Activated CD4-positive, CD25-positive, alpha-beta regulatory T cell treated with anti-CD3 and anti-CD28 coated beads, Interleukin-2, amount 50 U/mL, for 24 hours (primary cell): Measurements from ENCODE around the gene ADGRV1.

ENCODE experiments used
- ATAC-seq, 2 donors: fragments of 150-1000 bp; cut with Tn5 transposase; one replicate each; pipeline ENCODE4 v1.10.0; 2021; ENCODE audit warnings: mild to moderate bottlenecking in 1 of 2, moderate library complexity in 1 of 2

Gene ADGRV1

DNA sequence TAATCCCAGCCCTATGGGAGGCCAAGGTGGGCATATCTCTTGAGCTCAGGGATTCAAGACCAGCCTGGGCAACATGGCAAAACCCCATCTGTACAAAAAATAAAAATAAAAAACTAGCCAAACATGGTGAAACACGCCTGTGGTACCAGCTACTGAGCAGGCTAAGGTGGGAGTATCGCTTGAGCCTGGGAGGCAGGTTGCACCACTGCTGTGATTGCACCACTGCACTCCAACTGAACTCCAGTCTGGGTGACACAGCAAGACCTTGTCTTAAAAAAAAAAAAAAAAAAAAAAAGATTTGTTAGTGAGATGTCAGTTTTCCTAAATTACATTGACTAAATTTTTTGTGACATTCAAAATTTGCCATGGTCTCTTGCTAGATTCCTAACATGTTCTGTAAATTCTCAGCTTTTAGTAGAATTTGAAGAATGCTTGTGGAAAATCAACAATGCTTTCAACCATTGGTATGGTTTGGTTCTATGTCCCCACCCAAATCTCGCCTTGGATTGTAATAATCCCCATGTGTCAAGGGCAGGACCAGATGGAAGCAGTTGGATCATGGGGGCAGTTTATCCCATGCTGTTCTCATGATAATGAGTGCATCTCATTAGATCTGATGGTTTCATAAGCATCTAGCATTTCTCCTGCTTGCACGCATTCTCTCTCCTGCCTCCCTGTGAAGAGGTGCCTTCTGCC is 588.5 kb downstream of the ADGRV1 start:
- no peak for ATAC-seq

DNA sequence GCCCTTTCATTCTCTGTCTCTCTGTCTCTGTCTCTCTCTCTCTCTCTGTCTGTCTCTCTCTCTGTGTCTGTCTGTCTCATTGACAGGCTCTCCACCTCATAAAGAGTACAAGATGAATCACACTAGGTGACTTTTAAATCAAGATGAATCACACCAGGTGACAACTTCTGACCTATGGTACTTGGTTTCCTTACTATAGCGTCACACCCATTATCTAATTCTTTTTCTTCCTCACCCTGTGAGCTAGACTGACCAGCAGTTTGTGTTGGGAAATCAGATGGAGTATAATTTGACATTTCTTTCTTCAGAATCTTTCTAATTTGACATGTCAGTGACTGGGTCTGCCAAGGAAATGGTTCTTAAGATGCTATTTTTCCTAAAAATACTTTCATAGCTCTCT is 591.6 kb downstream of the ADGRV1 start:
- peak; percentile 84 to 98 for ATAC-seq

DNA sequence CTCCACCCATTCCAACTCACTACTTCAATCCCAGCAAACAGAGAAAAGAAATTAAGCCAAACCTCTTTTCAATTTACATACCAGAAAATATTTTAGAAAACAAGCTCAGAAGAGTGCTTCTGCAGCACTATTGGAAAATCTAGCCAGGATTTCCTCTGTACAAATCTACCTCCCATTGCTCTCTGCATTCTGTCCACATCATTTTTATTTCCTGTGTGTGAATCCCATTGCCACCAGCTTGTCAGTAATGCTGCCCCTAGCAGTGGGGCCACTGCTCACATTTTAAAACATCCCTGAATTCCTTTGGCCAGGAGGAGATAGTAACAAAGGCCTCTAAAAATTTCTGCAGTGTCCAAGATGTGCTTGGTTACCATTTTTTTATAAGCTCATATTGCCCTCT is 592.0 kb downstream of the ADGRV1 start:
- no peak for ATAC-seq

DNA sequence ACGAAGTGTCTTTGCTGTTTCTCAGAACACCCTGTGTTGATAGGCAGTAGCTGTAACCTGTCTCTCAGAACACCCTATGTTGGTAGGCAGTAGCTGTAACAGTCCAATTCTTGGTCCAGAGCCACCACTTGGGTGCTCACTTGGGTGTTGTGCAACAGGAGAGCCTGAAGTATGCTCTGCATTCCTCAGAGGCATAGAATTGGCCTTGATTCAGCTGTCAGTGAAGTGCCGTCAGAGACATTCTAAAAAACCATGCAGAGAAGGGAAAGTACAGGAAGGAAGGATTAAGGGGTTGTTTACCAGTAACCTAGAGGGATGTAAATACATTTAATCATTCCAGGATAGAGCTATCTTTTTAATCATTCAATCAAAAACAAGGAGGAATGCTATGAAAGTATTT is 593.4 kb downstream of the ADGRV1 start:
- ATAC-seq: no peak

DNA sequence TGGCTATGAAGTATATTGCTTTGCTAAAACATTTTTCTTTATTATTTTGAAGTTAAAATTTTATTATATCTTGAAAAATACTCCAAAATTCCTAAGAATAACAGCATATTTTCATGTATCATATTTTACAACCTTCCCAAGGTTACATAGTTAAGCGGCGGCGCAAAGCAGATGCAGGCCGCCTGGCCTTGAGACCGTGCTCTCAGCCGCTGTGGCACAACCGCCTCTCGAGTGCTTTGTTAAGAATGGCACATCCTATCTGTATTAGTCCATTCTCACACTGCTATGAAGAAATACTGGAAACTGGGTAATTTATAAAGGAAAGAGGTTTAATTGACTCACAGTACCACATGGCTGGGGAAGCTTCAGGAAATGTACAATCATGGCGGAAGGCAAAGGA is 595.7 kb downstream of the ADGRV1 start:
- ATAC-seq: no peak

DNA sequence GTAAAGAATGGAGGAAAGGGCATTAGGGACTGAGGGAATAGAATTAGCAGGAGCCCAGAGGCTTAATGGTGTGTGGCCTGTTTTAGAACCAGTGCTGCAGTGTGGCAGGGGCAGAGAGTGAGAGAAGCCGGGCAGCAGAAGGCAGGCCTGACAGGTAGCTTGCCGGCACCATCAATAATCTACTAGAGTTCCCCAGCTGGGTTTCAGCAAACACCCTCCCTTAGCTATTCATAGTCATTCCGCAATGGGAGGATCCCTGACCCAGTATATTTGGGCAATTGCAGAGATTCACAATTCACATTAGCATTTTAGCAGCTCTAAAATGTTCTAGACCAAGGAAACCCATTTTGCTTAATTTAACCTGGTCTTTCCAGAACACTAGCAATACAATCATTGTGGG is 596.7 kb downstream of the ADGRV1 start:
- ATAC-seq: no peak

DNA sequence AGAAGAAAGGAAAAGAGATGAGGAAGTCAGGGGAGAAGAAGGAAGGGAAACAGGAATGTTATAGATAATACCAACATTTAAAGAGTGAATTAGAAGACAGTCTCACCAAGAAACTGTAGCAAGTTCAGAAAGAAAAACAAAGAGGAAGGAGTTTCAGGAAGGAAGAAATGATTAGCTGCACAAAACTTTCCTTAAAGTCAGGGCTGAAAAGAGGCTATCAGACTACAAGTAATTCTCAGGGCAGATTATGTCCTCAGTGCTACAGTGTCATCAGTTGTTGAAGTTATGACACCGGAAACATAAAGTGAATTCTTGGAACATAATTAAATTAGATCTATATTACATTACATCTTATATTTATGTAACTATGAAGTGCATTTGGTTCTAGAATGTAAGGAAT is 597.6 kb downstream of the ADGRV1 start:
- ATAC-seq: no peak

DNA sequence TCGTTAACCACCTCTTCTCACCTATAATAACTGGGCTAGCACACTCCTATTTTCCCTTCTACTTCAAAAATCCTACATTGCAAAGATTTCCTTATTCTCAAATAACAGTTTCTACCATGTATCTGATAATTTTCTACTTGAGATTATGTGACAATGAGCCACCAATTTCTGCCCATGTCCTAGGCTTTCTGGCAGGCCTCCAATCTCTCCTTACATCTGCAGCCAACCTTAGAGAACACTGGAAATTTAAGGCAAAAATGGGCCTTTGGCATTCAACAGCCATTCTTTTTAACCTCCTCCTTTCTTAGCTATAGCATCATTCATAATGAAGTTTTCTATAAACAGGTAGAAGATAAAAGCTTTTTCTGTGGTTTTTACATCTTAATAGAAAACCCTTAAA is 599.4 kb downstream of the ADGRV1 start:
- ATAC-seq: no peak

DNA sequence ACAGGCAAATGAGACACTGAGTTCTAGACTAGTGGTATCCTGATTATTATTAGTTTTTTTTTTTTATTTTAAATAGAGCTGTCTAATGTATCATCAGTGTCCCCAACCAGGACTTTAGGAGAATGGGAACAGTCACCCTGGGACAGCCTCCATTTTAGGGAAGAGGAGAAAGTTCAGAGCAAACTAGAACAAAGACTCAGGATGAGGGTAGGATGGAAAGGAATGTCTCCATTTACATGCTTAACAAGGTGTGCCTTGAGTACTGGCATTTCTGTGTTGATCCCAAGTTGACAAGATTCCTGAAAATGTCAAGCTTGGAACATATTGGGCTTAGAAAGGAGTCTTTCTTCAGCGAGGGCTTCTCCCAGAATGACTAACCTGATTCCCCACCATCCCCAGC is 601.0 kb downstream of the ADGRV1 start:
- no peak for ATAC-seq

DNA sequence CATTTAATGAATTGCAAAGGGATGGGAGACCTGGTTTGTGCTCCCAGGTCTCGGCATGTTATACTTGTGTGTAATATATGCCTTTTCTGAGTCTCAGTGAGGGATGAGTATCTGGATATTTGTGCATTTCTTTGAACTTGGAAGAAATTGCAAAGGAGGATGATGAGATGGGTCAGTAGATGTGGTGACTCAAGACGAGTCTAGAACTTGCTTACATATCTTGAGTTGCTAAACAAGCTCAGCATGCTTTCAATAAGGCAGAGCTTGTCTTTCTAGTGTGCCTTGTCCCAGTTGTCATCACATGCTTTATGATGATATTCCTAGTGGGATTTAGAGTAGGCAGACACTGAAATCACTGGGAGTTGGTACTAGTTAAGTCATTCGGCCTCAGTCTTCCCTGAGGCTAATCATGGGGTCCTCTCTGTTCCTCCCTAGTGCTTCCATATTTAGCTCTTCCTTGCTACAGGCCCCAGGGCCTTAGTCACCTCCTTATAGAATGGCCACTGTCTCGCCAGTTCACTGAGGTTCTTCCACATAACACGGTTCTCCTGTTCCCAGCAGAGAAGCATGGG is 602.2 kb downstream of the ADGRV1 start:
- no peak for ATAC-seq

DNA sequence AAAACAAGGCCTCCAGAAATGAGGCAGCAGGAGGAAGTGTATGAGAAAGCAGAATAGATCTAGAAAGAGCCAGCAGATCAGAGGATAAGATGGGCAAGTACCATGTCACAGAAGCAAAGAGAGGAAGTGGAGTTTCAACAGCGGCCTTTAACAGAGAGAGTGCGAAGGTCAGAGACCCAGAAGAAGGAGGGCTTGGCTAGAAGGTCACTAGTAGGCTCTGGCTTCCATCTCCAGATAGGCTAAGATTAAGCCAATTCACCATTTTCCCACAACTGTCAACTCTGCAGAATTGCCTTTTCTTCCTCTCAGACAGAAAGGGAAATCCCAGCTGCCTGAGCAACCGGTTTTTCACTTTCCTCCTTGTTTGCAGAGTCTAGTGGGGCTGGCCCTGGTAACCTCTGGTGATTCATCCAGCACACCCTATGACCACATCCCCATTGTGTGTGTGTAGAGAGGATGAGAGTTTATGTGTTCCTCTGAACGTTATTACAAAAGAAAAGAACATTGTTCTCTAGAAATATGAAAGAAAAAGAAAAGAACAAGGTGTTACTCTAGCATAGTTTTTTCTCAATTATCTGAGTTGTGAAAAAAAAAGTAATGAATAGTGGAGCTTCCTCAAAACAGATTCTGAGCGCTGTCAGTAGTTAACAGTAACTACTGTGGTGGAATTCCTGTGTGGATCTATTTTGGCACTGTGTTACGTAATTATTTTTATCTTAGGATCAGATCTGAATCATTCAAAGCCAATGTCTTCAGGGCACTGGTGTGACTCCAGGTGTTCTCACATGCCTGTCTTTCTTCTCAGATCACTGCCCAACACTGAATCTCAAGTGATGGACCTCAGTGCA is 604.2 kb downstream of the ADGRV1 start:
- peak; percentile 98 to 99 for ATAC-seq

DNA sequence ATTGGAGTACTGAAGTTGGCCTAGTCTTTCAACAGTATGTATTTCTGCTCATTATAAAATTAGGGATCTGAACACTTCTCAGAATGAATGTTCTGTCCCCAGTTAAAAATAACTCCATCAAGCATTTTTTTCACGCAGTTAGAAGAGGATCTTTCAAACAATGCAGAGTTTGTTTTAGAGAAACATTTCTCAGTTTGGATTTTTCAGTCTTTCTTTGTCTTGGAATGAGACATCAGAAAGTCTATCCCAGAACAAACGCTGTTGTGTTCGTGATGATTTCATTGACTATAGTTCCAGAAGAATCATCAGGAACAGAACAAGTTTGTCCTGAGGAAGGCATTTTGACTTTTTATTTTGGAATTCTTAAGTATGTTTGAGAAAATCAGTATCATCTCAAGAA is 605.8 kb downstream of the ADGRV1 start:
- no peak for ATAC-seq

DNA sequence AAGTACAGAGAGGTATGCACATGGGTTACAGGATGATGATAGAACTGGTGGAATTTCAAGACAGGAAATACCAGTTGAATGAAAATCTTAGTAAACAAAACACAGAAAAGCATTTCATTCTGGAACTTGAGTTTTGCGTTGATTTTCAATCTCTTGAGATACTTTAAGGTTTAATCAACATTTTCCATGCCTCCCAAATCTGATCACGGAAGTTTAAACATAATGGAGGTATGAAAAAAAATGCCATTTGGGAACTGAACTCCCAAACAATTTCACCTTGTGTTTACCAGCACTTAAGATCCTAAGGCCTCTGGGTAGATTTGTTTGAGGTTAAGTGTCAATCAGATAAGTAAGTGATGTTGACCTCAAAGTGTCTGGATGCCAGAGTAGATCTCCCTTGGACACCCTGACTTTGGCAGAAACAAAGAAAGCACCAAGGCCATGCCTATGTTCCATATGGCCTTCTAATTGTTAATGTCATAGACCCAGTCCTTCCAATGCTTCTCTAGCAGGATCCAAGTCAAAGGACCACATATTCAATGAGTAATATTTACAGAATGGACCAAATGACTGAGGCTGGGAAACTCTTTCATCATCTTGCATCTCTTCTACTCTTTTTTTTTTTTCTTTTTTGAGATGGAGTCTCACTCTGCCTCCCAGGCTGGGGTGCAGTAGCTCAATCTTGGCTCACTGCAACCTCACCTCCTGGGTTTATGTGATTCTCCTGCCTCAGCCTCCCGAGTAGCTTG is 607.6 kb downstream of the ADGRV1 start:
- no peak for ATAC-seq

DNA sequence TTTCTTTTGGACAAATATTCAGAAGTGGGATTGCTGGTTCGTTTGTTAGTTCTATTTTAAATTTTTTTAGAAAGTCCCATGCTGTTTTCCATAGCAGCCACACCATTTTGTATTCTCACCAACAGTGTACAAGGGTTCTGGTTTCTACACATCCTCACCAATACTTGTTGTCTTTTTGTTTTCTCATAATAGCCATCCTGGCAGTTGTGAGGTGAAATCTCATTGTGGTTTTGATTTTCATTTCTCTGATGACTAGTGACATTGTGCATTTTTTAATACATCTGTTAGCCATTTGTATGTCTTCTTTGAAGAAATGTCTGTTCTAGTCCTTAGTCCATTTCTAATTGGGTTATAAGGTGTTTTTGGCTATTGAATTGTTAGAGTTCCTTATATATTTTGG is 610.3 kb downstream of the ADGRV1 start:
- ATAC-seq: no peak

DNA sequence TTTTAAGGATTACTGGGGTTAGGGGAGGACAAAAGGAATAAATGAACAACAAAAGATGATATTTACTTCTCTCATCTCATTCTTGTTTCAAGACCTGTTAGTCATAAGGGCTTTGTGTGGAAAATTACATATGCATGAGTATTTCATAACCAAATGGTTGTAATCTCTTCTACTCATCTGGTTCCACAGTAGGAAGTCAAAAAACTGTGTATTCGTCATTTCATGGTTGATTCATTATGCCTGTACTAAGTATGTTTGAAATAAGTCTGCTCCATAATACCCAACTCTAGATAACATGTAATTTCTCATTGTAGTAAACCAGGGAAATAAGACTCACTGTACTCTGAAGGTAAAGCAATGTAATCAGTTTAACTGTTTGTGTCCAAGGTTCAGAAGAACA is 611.7 kb downstream of the ADGRV1 start:
- peak; percentile 92 to 95 for ATAC-seq

DNA sequence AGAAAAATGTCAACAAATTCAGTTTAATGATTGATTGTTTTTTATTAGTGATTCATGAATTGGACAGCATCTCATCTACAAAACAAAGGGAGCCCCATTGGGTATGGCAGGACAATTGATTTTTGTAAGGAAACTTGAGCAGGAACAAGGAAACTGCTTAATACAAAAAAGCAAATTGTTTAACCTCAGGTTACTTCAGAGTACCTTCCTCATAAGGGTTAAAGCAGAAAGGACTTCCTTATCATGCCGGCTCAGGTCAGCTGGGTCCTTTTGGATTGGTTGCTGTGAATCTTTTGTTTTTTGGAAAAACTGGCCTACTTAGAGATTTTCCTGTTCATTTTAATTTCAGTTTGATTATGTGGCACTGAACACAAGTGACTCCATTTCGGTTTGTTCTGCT is 612.7 kb downstream of the ADGRV1 start:
- ATAC-seq: no peak

DNA sequence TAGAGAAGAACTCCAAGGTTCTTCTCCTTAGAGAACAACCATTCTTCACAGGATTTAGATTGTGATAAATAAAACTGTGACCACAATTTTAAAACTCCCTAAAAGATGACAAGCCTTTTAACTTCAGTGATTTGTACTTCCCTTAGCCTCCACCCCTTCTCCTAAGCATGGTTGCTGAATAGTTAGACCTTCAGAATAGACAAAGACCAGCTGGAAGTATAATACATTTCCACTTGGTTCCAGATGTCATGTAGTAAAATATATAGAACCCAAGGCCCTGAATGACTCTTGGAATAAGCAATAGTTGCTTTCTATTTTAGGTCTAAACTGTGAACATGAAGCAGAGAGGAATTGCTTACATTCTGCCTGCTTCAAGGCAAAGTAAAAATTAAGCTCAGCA is 615.8 kb downstream of the ADGRV1 start:
- no peak for ATAC-seq

DNA sequence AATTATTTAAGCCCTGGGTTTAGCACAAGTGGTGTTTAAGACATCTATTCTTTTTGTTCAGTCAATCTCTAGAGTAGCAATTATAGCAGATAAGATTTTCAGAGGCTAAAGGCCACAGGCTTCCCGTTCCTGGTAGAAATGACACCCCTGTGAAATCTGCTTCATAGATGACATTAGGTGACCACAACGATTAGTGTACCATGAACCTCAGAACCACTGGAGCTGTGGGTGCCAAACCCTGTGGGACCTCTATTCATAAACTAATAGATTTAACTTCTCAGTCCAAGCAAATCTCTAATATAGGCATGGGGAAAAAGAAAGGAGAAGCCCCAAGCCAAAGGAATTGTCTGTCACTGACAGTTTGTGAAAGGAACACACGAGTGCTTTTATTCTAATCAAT is 617.1 kb downstream of the ADGRV1 start:
- ATAC-seq: no peak

DNA sequence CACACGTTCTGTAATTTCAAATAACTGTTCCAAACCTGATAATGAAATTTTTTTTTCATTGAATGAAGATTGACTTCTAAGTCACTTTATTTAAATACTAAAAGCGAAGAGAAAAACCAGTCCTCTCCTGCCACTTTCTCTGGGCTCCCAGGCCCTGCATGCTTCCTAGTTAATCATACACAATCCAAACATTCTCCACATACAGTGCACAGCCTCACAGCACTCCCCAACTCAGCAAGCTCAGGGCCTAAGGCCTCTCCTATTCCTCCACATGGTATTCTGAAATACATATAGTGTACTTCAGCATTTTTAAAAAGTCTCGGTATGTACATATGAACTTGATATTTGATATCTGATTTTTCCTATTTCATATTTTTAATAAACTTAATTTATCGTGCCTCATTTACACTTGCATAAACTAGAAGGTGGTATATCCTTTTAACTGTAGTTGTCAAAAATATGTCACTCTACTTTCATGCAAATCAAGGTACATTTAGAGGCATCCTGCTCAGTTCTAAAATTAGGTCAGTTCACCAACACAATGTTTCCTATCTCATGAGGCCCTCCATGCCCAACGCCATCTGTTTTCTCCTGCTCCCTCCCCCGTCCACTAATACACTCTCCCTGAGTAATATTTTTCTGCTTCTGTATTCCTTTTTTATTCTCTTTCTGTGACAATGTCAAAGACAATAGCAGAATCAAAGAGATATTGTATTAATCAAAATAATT is 617.9 kb downstream of the ADGRV1 start:
- ATAC-seq: no peak

DNA sequence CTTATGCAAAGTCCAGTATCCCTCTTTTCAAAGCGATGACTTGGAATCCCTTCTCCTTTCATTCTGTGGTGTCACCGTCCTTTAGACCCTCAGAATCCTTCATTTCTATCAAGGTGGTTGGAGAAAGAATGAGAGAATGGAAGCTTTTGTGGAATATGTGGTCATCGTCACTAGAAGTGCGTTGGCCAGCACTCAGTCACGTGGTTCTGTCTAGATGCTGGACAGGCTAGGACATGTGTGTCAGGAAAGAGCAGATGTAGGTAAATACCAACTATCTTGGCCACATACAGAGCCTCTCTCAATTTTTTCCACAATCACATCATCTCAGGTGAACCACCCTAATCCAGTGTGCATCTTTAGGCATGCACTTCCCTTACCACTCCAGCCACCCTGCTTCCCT is 618.5 kb downstream of the ADGRV1 start:
- no peak for ATAC-seq

DNA sequence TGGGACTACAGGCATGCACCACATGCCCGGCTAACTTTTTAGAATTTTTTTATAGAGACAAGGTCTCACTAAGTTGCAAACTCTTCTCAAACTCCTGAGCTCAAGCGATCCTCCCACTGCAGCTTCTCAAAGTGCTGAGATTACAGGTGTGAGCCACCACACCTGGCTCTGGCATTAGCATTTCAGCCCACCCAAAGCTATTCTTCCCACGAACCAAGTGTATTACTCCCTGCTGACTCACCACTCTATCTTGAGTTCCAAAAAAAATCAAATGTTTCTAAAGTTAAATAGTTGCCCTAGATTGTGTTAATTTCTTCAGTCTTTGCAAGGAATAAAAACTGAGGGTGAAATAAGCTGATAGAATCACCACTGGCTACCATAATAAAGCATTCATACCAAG is 619.0 kb downstream of the ADGRV1 start:
- no peak for ATAC-seq

DNA sequence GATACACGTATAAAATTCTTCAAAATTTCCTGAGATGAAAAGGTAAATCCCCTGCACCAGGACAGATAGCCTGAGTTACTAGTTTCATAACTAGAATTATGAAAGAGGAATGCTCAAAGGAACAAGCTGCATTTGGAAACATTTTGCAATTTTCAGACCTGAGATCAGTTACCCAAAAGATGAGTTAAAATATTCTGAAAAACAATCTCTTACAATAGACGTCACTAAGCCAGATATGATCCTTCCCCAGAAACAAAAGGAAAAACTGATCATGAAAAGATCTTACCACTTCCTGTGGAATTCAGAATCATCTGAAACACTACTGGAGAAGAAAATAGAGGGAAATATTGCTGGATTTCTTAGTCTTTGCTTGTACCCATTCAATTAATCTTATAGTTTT is 619.9 kb downstream of the ADGRV1 start:
- ATAC-seq: no peak

DNA sequence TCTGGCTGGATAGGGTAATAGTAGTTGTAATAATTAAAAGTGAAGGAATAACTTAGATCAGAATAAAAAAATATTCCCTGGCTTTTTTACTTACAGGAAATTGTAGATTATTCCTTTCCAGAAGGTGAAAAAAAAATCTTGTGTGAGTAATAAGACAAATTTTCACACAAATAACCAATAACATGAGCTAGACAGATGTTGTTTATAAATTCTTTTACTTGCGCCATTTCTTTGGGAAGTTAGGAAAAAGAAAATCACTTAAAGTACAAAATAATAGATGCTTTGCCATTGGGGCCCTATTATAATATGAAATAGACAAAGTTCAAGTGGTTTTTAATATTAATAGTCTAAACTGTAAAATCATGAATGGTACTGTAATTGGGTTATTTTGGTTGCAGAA is 620.4 kb downstream of the ADGRV1 start:
- no peak for ATAC-seq
